ENCODE results near the gene DYNLT2. TPM values are rescaled to one million over a fixed set of nuclear protein-coding genes. Genes with fewer than 3 reads are reported as not detected.

Gene DYNLT2
- total and polyA plus RNA-seq, 2 of the 13 experiments (the other 11 are each of a cell fraction or from before 2014, with no cell fraction given), result 2.1 to 4.3 TPM

GRCh38 chr6:169725125-169726048 is 26.0 kb downstream of the DYNLT2 start (continued):
- TF ChIP-seq, protein P1, sequence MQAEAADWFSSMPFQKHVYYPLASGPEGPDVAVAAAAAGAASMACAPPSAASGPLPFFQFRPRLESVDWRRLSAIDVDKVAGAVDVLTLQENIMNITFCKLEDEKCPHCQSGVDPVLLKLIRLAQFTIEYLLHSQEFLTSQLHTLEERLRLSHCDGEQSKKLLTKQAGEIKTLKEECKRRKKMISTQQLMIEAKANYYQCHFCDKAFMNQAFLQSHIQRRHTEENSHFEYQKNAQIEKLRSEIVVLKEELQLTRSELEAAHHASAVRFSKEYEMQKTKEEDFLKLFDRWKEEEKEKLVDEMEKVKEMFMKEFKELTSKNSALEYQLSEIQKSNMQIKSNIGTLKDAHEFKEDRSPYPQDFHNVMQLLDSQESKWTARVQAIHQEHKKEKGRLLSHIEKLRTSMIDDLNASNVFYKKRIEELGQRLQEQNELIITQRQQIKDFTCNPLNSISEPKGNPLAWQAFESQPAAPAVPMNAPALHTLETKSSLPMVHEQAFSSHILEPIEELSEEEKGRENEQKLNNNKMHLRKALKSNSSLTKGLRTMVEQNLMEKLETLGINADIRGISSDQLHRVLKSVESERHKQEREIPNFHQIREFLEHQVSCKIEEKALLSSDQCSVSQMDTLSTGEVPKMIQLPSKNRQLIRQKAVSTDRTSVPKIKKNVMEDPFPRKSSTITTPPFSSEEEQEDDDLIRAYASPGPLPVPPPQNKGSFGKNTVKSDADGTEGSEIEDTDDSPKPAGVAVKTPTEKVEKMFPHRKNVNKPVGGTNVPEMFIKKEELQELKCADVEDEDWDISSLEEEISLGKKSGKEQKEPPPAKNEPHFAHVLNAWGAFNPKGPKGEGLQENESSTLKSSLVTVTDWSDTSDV (CRISPR knock-in tag; IDR thresholded peaks at IDR 0.05), result peak; percentile 10; the same call in 1 of the 2 replicates
- no peak for TF ChIP-seq CENPT (CRISPR knock-in tag; IDR thresholded peaks at IDR 0.05; ENCODE audit: low read depth)
- no peak for TF ChIP-seq ZNF768 (CRISPR knock-in tag; IDR thresholded peaks at IDR 0.05)
- TF ChIP-seq ZNF616 (CRISPR knock-in tag; IDR thresholded peaks at IDR 0.05; ENCODE audit: low read depth), result no peak
- peak; percentile 94; the same call in 1 of the 2 replicates for TF ChIP-seq BCL3 (CRISPR knock-in tag; IDR thresholded peaks at IDR 0.05)
- TF ChIP-seq ZNF343 (CRISPR knock-in tag; IDR thresholded peaks at IDR 0.05), result no peak
- TF ChIP-seq MLX (CRISPR knock-in tag; IDR thresholded peaks at IDR 0.05), result peak; percentile 53
- TF ChIP-seq ZBTB34 (CRISPR knock-in tag; IDR thresholded peaks at IDR 0.05), result peak; percentile 19; the same call in 1 of the 2 replicates
- TF ChIP-seq ZNF362 (CRISPR knock-in tag; IDR thresholded peaks at IDR 0.05; ENCODE audit: borderline replicate concordance), result 0 out of 2 replicates have a peak, but pooled peaks have one; percentile 36
- no peak; the same call in none of the 2 replicates for TF ChIP-seq HIC2 (CRISPR knock-in tag; IDR thresholded peaks at IDR 0.05; ENCODE audit: low read depth)
- TF ChIP-seq, protein P2, sequence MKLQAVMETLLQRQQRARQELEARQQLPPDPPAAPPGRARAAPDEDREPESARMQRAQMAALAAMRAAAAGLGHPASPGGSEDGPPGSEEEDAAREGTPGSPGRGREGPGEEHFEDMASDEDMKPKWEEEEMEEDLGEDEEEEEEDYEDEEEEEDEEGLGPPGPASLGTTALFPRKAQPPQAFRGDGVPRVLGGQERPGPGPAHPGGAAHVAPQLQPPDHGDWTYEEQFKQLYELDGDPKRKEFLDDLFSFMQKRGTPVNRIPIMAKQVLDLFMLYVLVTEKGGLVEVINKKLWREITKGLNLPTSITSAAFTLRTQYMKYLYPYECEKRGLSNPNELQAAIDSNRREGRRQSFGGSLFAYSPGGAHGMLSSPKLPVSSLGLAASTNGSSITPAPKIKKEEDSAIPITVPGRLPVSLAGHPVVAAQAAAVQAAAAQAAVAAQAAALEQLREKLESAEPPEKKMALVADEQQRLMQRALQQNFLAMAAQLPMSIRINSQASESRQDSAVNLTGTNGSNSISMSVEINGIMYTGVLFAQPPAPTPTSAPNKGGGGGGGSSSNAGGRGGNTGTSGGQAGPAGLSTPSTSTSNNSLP (IDR thresholded peaks at IDR 0.05; ENCODE audit: low read depth, low read length), result peak; percentile 93
- TF ChIP-seq MAF1 (CRISPR knock-in tag; IDR thresholded peaks at IDR 0.05; ENCODE audit: borderline replicate concordance), result 0 out of 2 replicates have a peak, but pooled peaks have one; percentile 18

All from HepG2 (cell line).